ENCODE data around the gene ZNF524.
A peak's percentile ranks its signal among the peaks of the same experiment; 100 is the strongest.
"Not testable (repeated sequence)": the region's sequence is repeated elsewhere in the genome, so short reads cannot be mapped to it uniquely, and the experiment has no call there.

ZNF524 gene

DNA sequence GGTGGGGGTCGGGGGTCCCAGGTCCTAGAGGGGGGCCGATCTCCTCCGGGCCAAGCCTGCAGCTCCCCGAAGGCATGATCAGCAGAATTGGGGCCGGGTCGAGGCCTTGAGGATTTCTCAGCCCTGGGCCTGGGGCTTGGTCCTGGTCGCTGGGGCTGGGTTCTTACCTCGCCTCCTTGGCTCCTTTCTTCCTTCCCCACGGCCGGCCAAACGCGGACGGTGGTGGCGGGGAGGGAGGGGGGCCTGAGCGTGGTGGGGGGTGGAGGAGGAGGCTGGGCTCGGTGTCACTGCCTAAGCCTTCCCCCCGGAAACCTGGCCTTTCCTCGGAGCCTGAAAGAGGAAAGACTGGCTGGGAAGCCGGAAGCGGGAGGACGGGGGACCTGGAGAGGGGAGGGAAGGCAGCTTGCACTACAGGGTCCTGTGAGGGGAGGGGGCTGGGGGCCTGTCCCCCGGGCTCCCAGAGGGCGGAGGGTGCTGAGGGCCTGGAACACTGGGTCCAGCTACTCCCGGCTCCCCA, 19.4 kb upstream of the ZNF524 start, which contains the start of gene ZNF579:
Gene ZNF579 (minus strand): TSS at position 221 of the 517 bp plus-strand sequence. CDS start 1,209 bp downstream, outside the sequence.
- H3K4me3 ChIP-seq = peak within 1 kb of the TSS; percentile 57 to 92 (median 78)
- H3K27ac ChIP-seq = peak within 1 kb of the TSS; percentile 37 to 97 (median 88)

DNA sequence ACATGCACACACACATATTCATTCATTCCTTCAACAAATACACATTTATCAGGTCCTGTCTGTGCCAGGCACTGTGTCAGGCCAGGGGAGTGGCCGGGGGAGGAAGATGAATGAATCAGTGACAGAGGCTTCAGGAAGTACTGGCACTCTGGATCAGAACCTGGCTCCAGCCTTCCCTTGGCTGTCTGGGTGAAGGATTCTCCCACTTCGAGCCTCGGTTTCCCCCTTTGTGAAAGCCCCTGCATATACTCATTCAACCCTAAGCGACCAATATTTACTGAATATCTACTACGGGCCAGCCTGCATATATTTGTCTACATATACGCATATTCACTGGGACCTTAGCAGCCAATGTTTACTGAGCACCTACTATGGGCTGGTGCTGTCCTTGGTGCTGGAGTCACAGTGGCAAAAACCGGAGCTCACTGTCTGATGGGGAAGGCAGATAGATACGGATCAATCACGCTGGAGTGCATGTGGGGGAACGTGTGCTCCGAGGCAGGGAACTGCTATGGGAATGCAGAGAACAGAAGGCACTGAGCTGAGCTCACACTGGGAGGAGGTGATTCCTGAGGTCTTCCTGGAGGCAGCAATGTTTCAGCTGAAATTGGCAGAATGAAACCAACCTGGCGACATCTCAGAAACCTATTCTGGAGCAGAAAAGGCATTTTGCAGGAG, 18.8 kb upstream of the ZNF524 start:
- peak overlapping the region; percentile 37 to 97 (median 88) for H3K27ac ChIP-seq

DNA sequence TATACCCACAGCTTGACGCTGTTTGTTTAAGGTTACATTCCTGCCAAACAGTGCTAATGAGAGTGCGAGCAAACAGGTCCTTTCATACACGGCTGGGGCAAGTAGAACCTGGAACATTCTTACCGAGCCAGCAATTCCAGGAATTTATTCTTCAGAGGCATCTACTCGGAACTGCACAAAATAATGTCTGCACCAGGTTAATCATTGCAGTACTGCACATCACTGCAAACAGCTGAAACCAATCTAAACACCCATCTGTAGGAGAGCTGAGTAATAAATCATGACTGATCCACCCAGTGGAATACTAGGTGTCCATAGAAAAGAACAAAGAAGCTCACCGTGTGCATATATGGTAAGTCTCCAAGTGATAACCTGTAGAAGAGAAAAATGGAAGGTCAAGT, 18.3 kb upstream of the ZNF524 start:
- H3K27ac ChIP-seq = peak overlapping the region in 2 of 21 experiments; percentile 30 to 94
- no peak overlapping the region for H3K4me3 ChIP-seq

More for the DNA sequence above, 18.8 kb upstream of the ZNF524 start:
- peak overlapping the region; percentile 57 to 92 (median 78) for H3K4me3 ChIP-seq

DNA sequence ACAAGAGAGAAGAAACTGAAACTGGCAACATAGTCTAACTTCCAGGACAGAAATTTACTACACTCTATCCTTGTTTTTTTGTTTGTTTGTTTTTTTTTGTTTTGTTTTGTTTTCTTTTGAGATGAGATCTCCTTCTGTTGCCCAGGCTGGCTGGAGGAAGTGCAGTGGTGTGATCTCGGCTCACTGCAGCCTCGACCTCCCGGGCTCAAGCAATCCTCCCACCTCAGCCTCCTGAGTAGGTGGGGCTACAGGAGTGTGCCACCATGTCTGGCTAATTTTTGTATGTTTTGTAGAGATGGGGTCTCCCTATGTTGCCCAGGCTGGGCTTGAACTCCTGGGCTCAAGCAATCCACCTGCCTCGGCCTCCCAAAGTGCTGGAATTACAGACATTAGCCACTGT, 17.8 kb upstream of the ZNF524 start:
- peak overlapping the region in 1 of 21 experiments; percentile 30 for H3K27ac ChIP-seq
- not testable (repeated sequence) for H3K4me3 ChIP-seq

DNA sequence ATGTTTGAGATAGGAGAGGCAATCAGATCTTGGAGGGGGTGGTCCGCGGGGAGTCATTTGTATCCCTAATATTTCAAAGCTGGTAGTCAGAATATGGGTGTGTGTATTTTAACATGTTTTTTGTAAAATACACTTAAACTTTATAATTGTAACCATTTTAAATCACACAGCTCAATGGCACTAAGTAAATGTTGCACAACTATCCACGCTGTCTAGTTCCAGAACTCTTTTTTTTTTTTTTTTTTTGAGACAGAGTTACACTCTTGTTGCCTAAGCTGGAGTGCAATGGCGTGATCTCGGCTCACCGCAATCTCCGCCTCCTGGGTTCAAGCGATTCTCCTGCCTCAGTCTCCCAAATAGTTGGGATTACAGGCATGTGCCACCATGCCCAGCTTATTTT, 16.2 kb upstream of the ZNF524 start:
- not testable (repeated sequence) for H3K27ac ChIP-seq, H3K4me3 ChIP-seq

DNA sequence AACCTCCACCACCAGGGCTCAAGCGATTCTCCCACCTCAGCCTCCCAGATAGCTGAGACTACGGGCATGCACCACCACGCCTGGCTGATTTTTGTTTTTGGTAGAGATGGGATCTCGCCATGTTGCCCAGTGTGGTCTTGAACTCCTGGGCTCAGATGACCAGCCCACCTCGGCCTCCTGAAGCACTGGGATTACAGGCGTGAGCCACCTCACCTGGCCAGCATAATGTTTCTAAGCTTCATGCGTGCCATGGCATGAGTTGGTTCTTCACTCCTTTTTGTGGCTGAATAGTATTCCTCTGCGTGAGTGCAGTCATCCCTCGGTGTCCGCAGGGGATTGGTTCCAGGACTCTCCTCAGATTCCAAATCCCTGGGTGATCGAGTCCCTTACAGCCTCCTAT, 15.2 kb upstream of the ZNF524 start:
- no peak overlapping the region for H3K27ac ChIP-seq
- H3K4me3 ChIP-seq = no peak overlapping the region

DNA sequence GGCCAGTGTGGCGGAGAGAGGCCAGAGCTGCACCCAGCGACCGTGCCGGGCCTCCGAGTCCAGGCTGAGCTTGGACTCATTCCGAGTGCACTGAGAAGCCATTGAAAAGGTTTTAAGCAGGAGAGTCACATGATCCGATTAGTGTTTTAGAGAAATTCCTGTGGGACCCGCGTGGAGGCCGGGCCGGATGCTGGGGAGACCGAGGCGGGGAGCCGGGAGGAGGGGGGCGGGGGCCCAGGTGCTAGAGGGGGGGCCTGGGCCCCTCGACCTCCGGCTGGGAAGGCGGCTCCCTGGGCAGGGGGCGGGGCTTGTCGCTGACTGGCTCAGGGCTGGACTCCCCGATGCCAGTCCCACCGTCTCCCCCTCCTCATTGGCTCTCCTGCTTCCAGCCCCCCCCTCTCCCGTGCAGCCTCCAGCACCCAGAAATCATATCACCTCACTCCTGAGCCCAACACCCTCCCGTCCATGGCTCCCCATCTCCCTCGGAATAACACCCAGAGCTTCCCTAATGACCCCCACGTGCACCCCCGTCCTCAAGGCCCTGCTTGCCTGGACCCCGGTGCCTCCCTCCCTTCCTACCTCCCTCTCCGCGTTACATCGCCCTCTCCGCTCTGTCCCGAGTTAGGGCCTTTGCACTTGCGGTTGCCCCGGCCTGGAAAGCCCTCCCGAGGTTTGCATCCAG, 14.3 kb upstream of the ZNF524 start:
- peak overlapping the region in 4 of 21 experiments; percentile 2 to 67 (median 18) for H3K27ac ChIP-seq
- peak overlapping the region in 4 of 7 experiments; percentile 10 to 11 (median 10) for H3K4me3 ChIP-seq

DNA sequence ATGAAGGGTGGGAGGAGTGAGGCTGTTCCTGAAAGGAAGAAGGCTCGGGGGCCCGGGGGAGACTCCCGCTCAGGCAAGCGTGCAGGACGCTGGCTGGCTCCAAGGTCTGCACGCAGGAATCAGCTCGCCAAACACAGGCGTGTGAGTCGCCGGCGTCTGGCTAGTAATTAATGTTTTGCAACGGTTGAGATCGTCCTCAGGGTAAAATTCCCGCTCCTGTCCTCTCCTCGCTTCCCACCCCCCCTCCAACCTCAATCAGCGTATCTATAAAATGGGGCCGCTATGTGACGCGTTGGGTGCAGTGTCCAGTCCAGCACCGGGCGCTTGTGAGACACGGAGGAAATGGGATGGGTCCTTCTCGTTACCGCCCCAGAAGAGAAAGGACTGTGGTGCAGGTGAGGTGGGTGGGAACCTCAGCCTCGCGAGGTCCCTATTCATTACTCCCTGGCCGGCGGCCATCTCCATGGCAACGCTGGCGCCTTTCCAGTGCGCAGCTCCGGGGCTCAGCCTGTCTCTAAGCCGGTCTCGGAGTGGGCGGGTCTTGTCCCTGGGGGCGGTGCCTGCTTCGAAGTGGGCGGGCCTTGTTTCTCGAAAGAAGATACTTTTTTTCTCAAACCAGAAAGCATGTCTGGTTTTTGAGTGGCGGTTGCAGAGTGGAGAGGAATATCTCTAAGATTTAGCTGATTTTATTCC, 13.0 kb upstream of the ZNF524 start:
- peak overlapping the region; percentile 7 to 33 (median 20) for H3K4me3 ChIP-seq
- H3K27ac ChIP-seq = peak overlapping the region in 1 of 21 experiments; percentile 14

DNA sequence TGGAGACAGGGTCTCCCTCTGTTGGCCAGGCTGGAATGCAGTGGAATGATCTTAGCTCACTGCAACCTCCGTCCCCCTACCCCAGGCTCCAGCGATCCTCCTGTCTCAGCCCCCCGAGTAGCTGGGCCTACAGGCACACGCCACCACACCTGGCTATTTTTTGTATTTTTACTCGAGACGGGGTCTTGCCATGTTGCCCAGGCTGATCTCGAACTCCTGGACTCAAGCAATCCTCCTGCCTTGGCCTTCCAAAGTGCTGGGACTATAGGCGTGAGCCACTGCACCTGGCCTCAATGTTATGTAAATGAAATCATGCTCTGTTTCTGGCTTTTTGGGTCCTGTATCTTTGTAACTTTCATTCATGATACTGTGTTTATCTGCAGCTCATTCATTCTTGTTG, 11.3 kb upstream of the ZNF524 start:
- Histone ChIP-seq H3K4me3 (no peak overlapping the region), H3K27ac (no peak overlapping the region)

DNA sequence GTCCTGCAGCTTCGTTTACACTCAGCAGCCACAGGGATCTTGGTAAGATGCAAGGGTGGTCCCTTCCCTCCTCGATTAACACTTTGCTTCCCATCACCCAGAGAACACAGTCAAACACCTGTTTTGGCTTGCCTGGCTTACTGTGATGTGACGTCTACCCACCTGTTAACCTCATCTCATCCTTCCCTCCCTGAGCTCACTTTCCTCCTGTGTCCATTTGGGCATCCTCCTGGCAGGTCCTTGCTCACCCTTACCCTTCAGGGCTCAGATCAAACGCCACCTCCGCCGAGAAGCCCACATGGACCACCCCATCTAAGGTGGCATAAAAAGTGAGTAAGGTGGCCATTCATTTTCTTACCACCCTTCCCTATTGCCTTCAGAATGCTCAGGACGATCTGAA, 10.0 kb upstream of the ZNF524 start:
- no peak overlapping the region for H3K4me3 ChIP-seq

DNA sequence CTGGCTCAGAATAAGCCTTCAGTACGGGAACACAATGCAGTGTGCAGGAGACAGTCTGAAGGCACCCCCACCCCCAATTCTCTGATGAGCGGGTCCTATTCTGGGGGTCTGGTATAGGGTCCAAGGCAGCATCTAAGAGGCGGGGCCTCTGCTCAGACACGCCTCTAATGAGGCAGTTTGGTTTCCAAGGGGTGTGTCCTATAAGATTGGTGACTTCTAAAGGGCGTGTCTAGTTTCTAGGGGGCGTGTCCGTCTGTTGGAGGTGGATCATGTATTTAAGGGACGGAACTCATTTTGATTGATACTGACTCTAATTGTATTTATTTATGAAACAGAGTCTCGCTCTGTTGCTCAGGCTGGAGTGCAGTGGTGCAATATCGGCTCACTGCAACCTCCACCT, 9.5 kb upstream of the ZNF524 start:
- Histone ChIP-seq H3K27ac (no peak overlapping the region), H3K4me3 (no peak overlapping the region)

More for the DNA sequence above, 10.0 kb upstream of the ZNF524 start:
- H3K27ac ChIP-seq = no peak overlapping the region

DNA sequence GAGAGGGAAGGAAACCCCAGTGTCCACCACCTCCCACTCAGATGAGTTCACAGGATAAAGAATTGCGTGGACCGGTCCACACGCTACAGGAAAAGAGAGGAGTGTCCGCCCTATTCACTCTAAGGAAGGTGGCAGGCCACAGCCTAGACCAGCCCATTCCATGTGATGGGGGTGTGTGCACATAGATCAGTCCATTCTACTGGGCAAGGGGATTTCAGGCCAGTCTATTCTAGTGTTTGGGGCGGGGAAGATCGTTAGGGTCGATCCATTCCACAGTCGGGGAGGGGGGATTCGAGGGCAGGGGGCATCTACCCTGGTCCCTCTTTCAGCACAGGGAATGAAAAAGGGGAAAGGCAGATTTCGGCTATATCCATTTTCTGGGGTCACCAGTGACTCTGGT, 8.5 kb upstream of the ZNF524 start:
- Histone ChIP-seq H3K27ac (no peak overlapping the region), H3K4me3 (no peak overlapping the region)

DNA sequence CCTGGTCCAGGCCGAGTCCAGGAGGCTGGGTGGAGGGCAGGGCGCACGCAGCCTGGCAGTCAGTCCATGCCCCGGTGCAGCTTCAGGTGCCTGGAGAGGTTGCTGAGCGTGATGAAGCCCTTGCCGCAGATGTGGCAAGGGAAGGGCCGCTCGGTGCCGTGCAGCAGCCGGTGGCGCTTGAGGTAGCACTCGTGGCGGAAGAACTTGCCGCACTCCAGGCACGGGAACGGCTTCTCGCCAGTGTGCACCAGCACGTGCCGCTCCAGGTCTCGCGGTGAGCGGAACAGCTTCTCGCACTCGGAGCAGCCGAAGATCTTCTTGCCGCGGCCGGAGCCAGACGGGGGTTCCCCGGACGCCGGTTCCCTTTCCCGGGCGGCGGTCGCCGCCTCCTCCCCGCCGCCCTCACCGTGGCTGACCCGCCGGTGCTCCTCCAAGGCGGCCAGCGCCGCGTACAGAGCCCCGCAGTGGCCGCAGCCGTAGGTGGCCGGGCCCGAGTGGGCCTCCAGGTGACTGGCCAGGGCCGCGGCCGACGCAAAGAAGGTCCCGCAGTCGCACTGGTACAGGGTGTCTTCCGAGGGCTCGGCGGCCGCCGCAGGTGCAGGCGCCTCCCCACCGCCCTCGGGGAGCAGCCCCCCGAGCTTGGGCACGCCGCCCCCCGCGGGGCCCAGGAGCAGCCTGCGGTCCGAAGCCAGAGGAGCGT, 7.5 kb upstream of the ZNF524 start:
- Histone ChIP-seq H3K27ac (no peak overlapping the region), H3K4me3 (no peak overlapping the region)

DNA sequence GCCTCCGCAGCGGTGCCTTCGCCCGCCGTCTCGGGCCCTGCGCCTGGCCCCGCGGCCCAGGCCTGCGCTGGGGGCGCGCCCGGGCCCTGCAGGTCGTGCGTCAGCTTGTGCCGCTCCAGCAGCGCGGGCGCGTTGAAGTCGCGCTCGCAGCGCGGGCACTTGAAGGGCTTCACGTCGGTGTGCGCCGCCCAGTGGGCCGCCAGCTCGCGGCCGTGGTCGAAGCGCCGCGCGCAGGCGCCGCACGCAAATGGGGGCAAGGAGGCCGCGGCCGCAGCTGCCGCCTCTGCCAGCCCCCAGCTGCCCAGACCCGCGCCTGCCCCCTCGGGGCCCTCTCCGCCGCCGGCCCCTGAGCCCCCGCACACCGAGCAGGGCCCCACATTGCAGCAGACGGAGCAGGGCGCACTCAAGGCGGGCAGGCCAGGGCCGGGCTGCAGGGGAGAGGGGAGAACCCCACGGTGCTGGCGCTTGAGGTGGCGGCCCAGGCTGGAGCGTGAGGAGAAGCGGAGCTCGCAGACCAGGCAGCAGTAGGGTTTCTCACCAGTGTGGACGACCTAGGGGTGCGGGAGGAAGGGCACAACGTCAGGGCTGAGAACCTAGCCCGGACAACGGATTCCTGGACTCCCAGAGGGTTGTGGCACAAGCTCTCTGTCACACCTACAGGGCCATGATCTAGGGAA, 6.9 kb upstream of the ZNF524 start:
- H3K27ac ChIP-seq = no peak overlapping the region
- H3K4me3 ChIP-seq = no peak overlapping the region

DNA sequence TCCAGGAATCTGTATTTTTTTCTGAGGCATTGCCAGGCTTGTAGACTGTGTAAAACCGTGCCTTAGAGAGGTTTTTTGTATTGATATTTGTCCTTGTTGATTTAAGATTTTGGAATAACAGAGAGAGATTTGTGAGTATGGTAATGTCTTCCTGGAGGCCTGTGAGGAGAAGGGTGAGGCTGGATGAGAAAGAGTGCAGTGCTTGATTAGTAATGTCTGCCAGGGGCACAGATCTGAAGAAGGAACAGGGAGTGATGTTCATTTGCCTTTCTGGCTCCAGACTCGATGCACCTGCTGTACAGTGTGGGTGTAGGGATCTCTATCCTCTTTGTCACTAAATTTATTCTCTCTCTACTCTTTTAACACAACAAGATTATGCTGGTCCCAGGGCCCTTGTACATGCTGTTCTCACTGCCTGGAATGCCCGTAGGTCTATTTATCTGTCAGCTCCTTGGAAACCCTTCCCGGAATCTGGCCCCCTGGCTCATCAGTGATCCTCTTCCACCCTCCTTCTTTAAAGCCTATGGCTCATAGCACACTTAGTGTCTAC, 5.0 kb upstream of the ZNF524 start:
- no peak overlapping the region for H3K4me3 ChIP-seq
- H3K27ac ChIP-seq = no peak overlapping the region

DNA sequence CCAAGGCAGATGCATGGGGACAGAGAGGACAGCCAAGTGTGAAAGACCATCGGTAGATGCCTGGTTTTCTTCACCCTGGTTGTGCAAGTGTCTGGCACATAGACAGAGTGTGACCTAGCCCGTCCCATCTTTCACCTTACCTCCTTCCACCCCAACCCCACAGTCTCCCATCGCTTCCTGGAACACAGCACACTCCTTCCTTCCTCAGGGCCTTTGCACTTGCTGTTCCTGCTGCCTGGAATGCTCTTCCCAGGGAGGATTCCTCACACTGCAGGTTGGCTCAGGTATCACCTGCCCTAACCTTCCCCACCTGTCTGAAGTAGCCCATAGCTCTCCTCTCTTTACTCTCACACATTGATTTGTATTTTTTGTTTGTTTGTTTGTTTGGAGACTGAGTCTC, 3.8 kb upstream of the ZNF524 start:
- H3K27ac ChIP-seq = no peak overlapping the region
- no peak overlapping the region for H3K4me3 ChIP-seq

DNA sequence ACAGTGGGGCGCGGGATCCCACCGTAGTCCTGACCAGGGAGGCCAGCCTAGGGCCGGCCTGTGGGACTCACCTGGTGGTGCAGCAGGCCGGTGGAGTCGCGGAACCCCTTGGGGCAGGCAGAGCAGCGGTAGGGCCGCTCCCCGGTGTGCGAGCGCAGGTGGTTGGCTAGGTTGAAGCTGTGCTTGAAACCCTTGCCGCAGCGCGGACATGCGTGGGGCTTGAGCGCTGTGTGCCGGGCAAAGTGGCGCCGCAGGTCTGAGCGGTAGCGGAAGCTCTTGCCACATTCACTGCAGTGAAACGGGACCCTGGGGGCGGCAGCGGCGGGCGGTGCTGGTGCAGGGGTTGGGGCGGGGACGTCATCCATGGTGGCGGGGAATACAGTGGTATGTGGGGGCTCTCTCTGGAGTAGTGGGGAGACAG, 2.6 kb upstream of the ZNF524 start:
- no peak overlapping the region for H3K4me3 ChIP-seq
- no peak overlapping the region for H3K27ac ChIP-seq

DNA sequence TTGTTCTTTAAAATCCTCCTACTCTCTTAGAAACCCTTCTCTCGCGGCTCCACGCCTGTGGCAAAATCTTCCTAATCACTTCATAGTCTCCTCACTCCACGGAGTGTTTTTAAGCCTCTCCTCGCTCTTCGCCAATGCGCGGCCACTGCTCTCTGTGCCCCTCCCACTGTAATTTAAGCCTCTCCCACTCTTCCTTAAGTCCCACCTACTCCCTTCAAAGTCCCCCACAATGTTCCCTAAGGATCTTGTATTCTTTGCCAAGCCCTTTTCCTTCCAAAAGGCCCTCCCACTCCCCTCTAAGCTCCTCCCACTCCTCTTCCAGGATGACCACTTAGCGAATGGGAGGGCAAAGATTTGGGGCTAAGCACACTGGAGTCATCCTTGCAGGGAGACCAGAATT, 2.1 kb upstream of the ZNF524 start:
- H3K4me3 ChIP-seq = no peak overlapping the region
- no peak overlapping the region for H3K27ac ChIP-seq

Data from skin epidermis (tissue), 12 donors.